Jurkat, Clone E6-1 (cell line): ENCODE results near the gene SLC13A5. TPM values are rescaled to one million over a fixed set of nuclear protein-coding genes. Genes with fewer than 3 reads are reported as not detected.
A peak's percentile ranks its signal among the peaks of the same experiment; 100 is the strongest.
"Not testable (repeated sequence)": the region's sequence is repeated elsewhere in the genome, so short reads cannot be mapped to it uniquely, and the experiment has no call there.

Experiments
- DNase-seq: peaks from one replicate; pipeline ENCODE4 v3.0.0-alpha.2; 2011; ENCODE audit warnings: low read depth, low spot score
- H3K4me3 ChIP-seq: 2 replicates; pipeline ENCODE4 v1.5.1; 2011; ENCODE audit warnings: mild to moderate bottlenecking, low read length, control low read depth, moderate library complexity
- polyA plus RNA-seq: library from polyadenylated mRNA; unstranded; fragments of >200 nt; gene quantifications from one replicate; pipeline ENCODE4 v1.2.1, GENCODE V29; 2012; ENCODE audit warnings: missing spikeins; ENCODE audit not compliant: insufficient read length, insufficient read depth

The SLC13A5 gene
- not detected for polyA plus RNA-seq

- DNase-seq = no peak
- H3K4me3 ChIP-seq = peak within 1 kb of the TSS; percentile 32
Measured at GRCh38 chr17:6713130-6713917, at the start of gene SLC13A5. TSS of gene SLC13A5 (minus strand) at chr17:6713369. CDS start at chr17:6713333, 36 bp downstream.

- H3K4me3 ChIP-seq = no peak overlapping the region
- no peak for DNase-seq
Measured at GRCh38 chr17:6761779-6762178, 48.6 kb upstream of the SLC13A5 start.

- DNase-seq = no peak
Measured at GRCh38 chr17:6757747-6758146, 44.6 kb upstream of the SLC13A5 start.

GRCh38 chr17:6756425-6757031 is 43.4 kb upstream of the SLC13A5 start:
- peak overlapping the region; percentile 78 for H3K4me3 ChIP-seq
- DNase-seq = no peak

More at GRCh38 chr17:6757747-6758146, 44.6 kb upstream of the SLC13A5 start:
- peak overlapping the region; percentile 78 for H3K4me3 ChIP-seq

GRCh38 chr17:6755731-6756184 is 42.6 kb upstream of the SLC13A5 start, which contains the start of gene XAF1:
TSS of gene XAF1 (plus strand) at chr17:6756046. CDS start at chr17:6756079, 33 bp downstream.
- peak within 1 kb of the TSS; percentile 78 for H3K4me3 ChIP-seq
- peak; percentile 66 for DNase-seq

- peak overlapping the region; percentile 78 for H3K4me3 ChIP-seq
- DNase-seq = no peak
Measured at GRCh38 chr17:6755281-6755680, 42.1 kb upstream of the SLC13A5 start.

- H3K4me3 ChIP-seq = peak overlapping the region; percentile 22; the same call in 1 of the 2 replicates
Measured at GRCh38 chr17:6753546-6753945, 40.4 kb upstream of the SLC13A5 start.

GRCh38 chr17:6753006-6753445 is 39.9 kb upstream of the SLC13A5 start:
- peak overlapping the region; percentile 22 for H3K4me3 ChIP-seq
- DNase-seq = peak; percentile 87

More at GRCh38 chr17:6753546-6753945, 40.4 kb upstream of the SLC13A5 start:
- DNase-seq = no peak

- peak overlapping the region; percentile 22 for H3K4me3 ChIP-seq
- no peak for DNase-seq
Measured at GRCh38 chr17:6752068-6752909, 39.1 kb upstream of the SLC13A5 start.

- DNase-seq = peak; percentile 42
- H3K4me3 ChIP-seq = no peak overlapping the region
Measured at GRCh38 chr17:6749519-6749918, 36.4 kb upstream of the SLC13A5 start.

GRCh38 chr17:6748617-6749016 is 35.4 kb upstream of the SLC13A5 start:
- H3K4me3 ChIP-seq = no peak overlapping the region
- DNase-seq = no peak

- H3K4me3 ChIP-seq = not testable (repeated sequence)
Measured at GRCh38 chr17:6746665-6747064, 33.5 kb upstream of the SLC13A5 start.

GRCh38 chr17:6729531-6729930 is 16.4 kb upstream of the SLC13A5 start:
- DNase-seq = no peak
- H3K4me3 ChIP-seq = no peak overlapping the region

More at GRCh38 chr17:6746665-6747064, 33.5 kb upstream of the SLC13A5 start:
- DNase-seq = not testable (repeated sequence)

- H3K4me3 ChIP-seq = no peak overlapping the region
- DNase-seq = no peak
Measured at GRCh38 chr17:6724009-6724408, 10.8 kb upstream of the SLC13A5 start.

- H3K4me3 ChIP-seq = no peak overlapping the region
- no peak for DNase-seq
Measured at GRCh38 chr17:6721744-6722143, 8.6 kb upstream of the SLC13A5 start.

GRCh38 chr17:6716736-6717135 is 3.6 kb upstream of the SLC13A5 start:
- no peak overlapping the region for H3K4me3 ChIP-seq
- no peak for DNase-seq

GRCh38 chr17:6714315-6714874 is 1.2 kb upstream of the SLC13A5 start:
- H3K4me3 ChIP-seq = no peak overlapping the region
- no peak for DNase-seq

- DNase-seq = no peak
- H3K4me3 ChIP-seq = no peak overlapping the region; the same call in 1 of the 2 replicates
Measured at GRCh38 chr17:6713918-6714271, 726 bp upstream of the SLC13A5 start.

GRCh38 chr17:6712854-6713129 is 377 bp downstream of the SLC13A5 start:
- H3K4me3 ChIP-seq = peak overlapping the region; percentile 32

More at GRCh38 chr17:6712854-6713129, 377 bp downstream of the SLC13A5 start:
- no peak for DNase-seq
